ENCODE measurements around the gene SMR3B. TPM values are rescaled to one million over a fixed set of nuclear protein-coding genes. Genes with fewer than 3 reads are reported as not detected.

The SMR3B gene
- total RNA-seq, 1 donor from 2014 or later: not detected

DNA sequence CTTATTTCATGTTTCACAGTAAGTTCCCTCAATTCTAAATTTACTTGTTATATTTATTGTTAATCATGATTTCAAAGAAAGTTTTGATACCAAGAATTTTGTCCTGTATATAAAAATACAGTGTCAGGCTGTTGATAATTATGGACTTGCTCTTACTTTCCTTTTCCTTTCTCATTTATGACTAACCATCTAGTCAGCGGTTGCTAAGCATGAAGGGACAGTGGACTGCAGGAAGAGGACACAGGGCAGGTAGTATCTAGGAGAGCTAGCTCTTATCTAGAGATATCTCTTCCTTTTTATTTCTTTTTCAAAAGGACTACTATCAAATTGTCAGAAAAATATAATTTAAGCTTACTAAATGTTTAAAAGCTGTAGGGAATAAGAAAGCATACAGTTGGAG is 16.4 kb downstream of the SMR3B start:
- intact Hi-C loops (cut with micrococcal nuclease): no loop called here
- DNase-seq: no peak
- no peaks in the 10 kb centered on the region for H3K4me1 ChIP-seq
- no peaks in the 10 kb centered on the region for H3K36me3 ChIP-seq
- no peak overlapping the region for H3K4me3 ChIP-seq
- TF ChIP-seq, protein P1, sequence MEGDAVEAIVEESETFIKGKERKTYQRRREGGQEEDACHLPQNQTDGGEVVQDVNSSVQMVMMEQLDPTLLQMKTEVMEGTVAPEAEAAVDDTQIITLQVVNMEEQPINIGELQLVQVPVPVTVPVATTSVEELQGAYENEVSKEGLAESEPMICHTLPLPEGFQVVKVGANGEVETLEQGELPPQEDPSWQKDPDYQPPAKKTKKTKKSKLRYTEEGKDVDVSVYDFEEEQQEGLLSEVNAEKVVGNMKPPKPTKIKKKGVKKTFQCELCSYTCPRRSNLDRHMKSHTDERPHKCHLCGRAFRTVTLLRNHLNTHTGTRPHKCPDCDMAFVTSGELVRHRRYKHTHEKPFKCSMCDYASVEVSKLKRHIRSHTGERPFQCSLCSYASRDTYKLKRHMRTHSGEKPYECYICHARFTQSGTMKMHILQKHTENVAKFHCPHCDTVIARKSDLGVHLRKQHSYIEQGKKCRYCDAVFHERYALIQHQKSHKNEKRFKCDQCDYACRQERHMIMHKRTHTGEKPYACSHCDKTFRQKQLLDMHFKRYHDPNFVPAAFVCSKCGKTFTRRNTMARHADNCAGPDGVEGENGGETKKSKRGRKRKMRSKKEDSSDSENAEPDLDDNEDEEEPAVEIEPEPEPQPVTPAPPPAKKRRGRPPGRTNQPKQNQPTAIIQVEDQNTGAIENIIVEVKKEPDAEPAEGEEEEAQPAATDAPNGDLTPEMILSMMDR (IDR thresholded peaks at IDR 0.05; ENCODE audit: borderline replicate concordance): no peak
- H3K9me3 ChIP-seq (replicated peaks): no peaks in the 10 kb centered on the region
- no peak overlapping the region for H3K27ac ChIP-seq (replicated peaks)
- H3K27me3 ChIP-seq (ENCODE audit: low read depth): no peaks in the 10 kb centered on the region

GRCh38 chr4:70402762-70403161 is 19.8 kb downstream of the SMR3B start:
- H3K4me3 ChIP-seq: no peak overlapping the region
- intact Hi-C loops (cut with micrococcal nuclease): no loop called here
- H3K9me3 ChIP-seq (replicated peaks): no peaks in the 10 kb centered on the region
- H3K27ac ChIP-seq (replicated peaks): no peak overlapping the region
- TF ChIP-seq, protein P1 (IDR thresholded peaks at IDR 0.05; ENCODE audit: borderline replicate concordance): no peak
- no peaks in the 10 kb centered on the region for H3K36me3 ChIP-seq
- no peak for DNase-seq
- no peaks in the 10 kb centered on the region for H3K27me3 ChIP-seq (ENCODE audit: low read depth)
- no peaks in the 10 kb centered on the region for H3K4me1 ChIP-seq

- TF ChIP-seq, protein P1 (IDR thresholded peaks at IDR 0.05; ENCODE audit: borderline replicate concordance): no peak
- intact Hi-C loops (cut with micrococcal nuclease): no loop called here
- H3K27me3 ChIP-seq (ENCODE audit: low read depth): no peaks in the 10 kb centered on the region
- H3K4me1 ChIP-seq: no peaks in the 10 kb centered on the region
- no peak overlapping the region for H3K4me3 ChIP-seq
- no peak for DNase-seq
- H3K36me3 ChIP-seq: no peaks in the 10 kb centered on the region
- H3K27ac ChIP-seq (replicated peaks): no peak overlapping the region
- no peaks in the 10 kb centered on the region for H3K9me3 ChIP-seq (replicated peaks)
Measured at GRCh38 chr4:70405765-70406164, 22.8 kb downstream of the SMR3B start.

GRCh38 chr4:70425306-70425705 is 42.4 kb downstream of the SMR3B start:
- intact Hi-C loops (cut with micrococcal nuclease): no loop called here
- TF ChIP-seq, protein P1 (IDR thresholded peaks at IDR 0.05; ENCODE audit: borderline replicate concordance): no peak
- no peaks in the 10 kb centered on the region for H3K4me1 ChIP-seq

DNA sequence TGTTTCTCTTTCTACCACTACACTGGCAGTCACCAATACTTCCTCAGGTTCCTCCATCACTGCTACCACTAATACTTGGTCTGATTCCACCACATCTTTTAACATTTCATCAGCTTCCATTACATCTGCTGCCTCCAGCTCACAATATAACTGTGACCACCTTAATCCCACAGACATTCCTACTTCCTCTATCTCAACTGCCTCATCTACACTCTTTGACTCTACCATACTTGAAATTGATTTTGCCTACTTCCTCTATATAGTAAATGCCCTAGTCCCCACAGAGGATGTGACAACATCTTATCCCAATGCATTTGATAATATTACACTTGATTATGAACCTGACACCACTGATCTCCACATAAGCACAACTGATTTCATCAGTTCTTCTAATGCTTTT is 43.9 kb downstream of the SMR3B start:
- TF ChIP-seq, protein P1 (IDR thresholded peaks at IDR 0.05; ENCODE audit: borderline replicate concordance): no peak
- intact Hi-C loops (cut with micrococcal nuclease): no loop called here
- Histone ChIP-seq H3K4me3 (no peak overlapping the region), H3K9me3 (replicated peaks) (peaks cover 12% of the 10 kb centered on the region), H3K27me3 (ENCODE audit: low read depth) (no peaks in the 10 kb centered on the region), H3K27ac (replicated peaks) (no peak overlapping the region), H3K36me3 (no peaks in the 10 kb centered on the region), H3K4me1 (no peaks in the 10 kb centered on the region)
- DNase-seq: no peak

More at GRCh38 chr4:70425306-70425705, 42.4 kb downstream of the SMR3B start:
- no peak for DNase-seq
- Histone ChIP-seq H3K36me3 (no peaks in the 10 kb centered on the region), H3K27ac (replicated peaks) (no peak overlapping the region), H3K9me3 (replicated peaks) (peaks cover 16% of the 10 kb centered on the region), H3K27me3 (ENCODE audit: low read depth) (no peaks in the 10 kb centered on the region), H3K4me3 (no peak overlapping the region)

DNA sequence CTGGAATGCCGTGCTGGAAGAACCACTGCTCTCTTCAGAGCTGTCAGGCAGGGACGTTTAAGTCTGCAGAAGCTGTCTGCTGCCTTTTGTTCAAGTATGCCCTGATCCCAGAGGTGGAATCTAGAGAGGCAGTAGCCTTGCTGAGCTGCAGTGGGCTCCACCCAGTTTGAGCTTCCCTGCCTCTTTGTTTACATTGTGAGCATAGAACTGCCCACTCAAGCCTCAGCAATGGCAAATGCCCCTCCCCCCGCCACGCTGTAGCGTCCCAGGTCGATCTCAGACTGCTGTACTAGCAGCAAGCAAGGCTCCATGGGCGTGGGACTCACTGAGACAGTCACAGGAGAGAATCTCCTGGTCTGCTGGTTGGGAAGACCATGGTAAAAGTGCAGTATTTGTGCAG is 54.3 kb downstream of the SMR3B start:
- Histone ChIP-seq H3K4me1 (no peaks in the 10 kb centered on the region), H3K9me3 (replicated peaks) (peaks cover 21% of the 10 kb centered on the region), H3K36me3 (no peaks in the 10 kb centered on the region), H3K27ac (replicated peaks) (no peak overlapping the region), H3K27me3 (ENCODE audit: low read depth) (no peaks in the 10 kb centered on the region), H3K4me3 (no peak overlapping the region)
- intact Hi-C loops (cut with micrococcal nuclease): no loop called here
- TF ChIP-seq, protein P1 (IDR thresholded peaks at IDR 0.05; ENCODE audit: borderline replicate concordance): no peak
- DNase-seq: no peak
